CD14-positive monocyte (primary cell): ENCODE data around the gene TOR1B. TPM values are rescaled to one million over a fixed set of nuclear protein-coding genes. Genes with fewer than 3 reads are reported as not detected.
A peak's percentile ranks its signal among the peaks of the same experiment; 100 is the strongest.

ENCODE experiments used
- DNase-seq, 3 donors: peaks; one replicate each; pipeline ENCODE4 v3.0.0-alpha.2; 2011 to 2022
- H2AFZ ChIP-seq: 2 replicates; pipeline ENCODE4 v1.6.0; 2012; ENCODE audit warnings: mild to moderate bottlenecking, low read depth, low read length, inconsistent platforms; ENCODE audit not compliant: insufficient read depth, poor library complexity, severe bottlenecking
- H3K27ac ChIP-seq, 2 donors: 1 replicate in 1 of 2; 2 replicates in 1 of 2; pipeline ENCODE4 v1.5.1; 2012 to 2013; ENCODE audit warnings: low read length in 2 of 2, control low read depth in 1 of 2, inconsistent platforms in 1 of 2, low read depth in 1 of 2, mild to moderate bottlenecking in 1 of 2
- H3K27me3 ChIP-seq, 2 donors: one replicate each; pipeline versions ENCODE4 v1.6.0 to v1.6.1; 2011 to 2013; ENCODE audit warnings: low read length in 2 of 2; ENCODE audit not compliant: control insufficient read depth in 2 of 2, insufficient read depth in 2 of 2
- H3K36me3 ChIP-seq, 2 donors: replicated peaks in 1 of 2; 1 replicate in 1 of 2; 2 replicates in 1 of 2; pipeline versions ENCODE4 v1.5.1 to v1.6.1; 2012 to 2013; ENCODE audit warnings: low read length in 2 of 2, control low read depth in 1 of 2, inconsistent platforms in 1 of 2, mild to moderate bottlenecking in 1 of 2; ENCODE audit not compliant: insufficient read depth in 2 of 2, control insufficient read depth in 1 of 2
- H3K4me1 ChIP-seq, 2 donors: 1 replicate in 1 of 2; 2 replicates in 1 of 2; pipeline versions ENCODE4 v1.5.1 to v1.6.1; 2012 to 2013; ENCODE audit warnings: low read length in 2 of 2, control low read depth in 1 of 2, inconsistent platforms in 1 of 2, mild to moderate bottlenecking in 1 of 2, moderate library complexity in 1 of 2; ENCODE audit not compliant: insufficient read depth in 2 of 2, control insufficient read depth in 1 of 2
- H3K4me2 ChIP-seq: replicated peaks from 2 replicates; pipeline ENCODE3; 2012; ENCODE audit warnings: low read length, moderate library complexity, mild to moderate bottlenecking; ENCODE audit not compliant: poor library complexity, severe bottlenecking; ENCODE audit errors: extremely low read depth
- H3K4me3 ChIP-seq, 3 experiments: fragments of 200-600 bp in 1 of 3; sonication (generic) in 1 of 3; replicated peaks in 1 of 3; 1 replicate in 2 of 3; 2 replicates in 1 of 3; pipeline ENCODE4 v1.5.1; 2011 to 2013; ENCODE audit warnings: low read length in 3 of 3, mild to moderate bottlenecking in 3 of 3, control low read depth in 2 of 3, low read depth in 2 of 3, inconsistent platforms in 1 of 3, moderate library complexity in 1 of 3
- H3K79me2 ChIP-seq: 2 replicates; pipeline ENCODE4 v1.6.0; 2012; ENCODE audit warnings: mild to moderate bottlenecking, control low read depth, inconsistent platforms, low read length, moderate library complexity; ENCODE audit not compliant: insufficient read depth
- H3K9ac ChIP-seq: 2 replicates; pipeline ENCODE4 v1.6.0; 2017; ENCODE audit warnings: low read length, mild to moderate bottlenecking; ENCODE audit not compliant: insufficient read depth, poor library complexity, severe bottlenecking
- H3K9me3 ChIP-seq, 2 donors: replicated peaks in 1 of 2; 1 replicate in 1 of 2; 2 replicates in 1 of 2; pipeline versions ENCODE4 v1.5.1 to v1.6.1; 2012 to 2013; ENCODE audit warnings: low read length in 2 of 2, control low read depth in 1 of 2; ENCODE audit not compliant: control insufficient read depth in 1 of 2, insufficient read depth in 1 of 2
- H4K20me1 ChIP-seq: 2 replicates; pipeline ENCODE4 v1.6.0; 2012; ENCODE audit warnings: mild to moderate bottlenecking, low read length, control low read depth, moderate library complexity; ENCODE audit not compliant: insufficient read depth
- H3K27ac Mint-ChIP-seq, 7 donors: one replicate each; pipeline ENCODE4 v1.8.0; 2020; ENCODE audit warnings: mild to moderate bottlenecking in 7 of 7, mixed read lengths in 7 of 7, moderate library complexity in 6 of 7, inconsistent platforms in 2 of 7
- H3K27me3 Mint-ChIP-seq, 3 donors: one replicate each; pipeline ENCODE4 v1.8.0; 2021 to 2022; ENCODE audit warnings: low read depth in 3 of 3, mild to moderate bottlenecking in 3 of 3, mixed read lengths in 3 of 3, moderate library complexity in 3 of 3, inconsistent platforms in 1 of 3
- H3K36me3 Mint-ChIP-seq, 2 donors: one replicate each; pipeline ENCODE4 v1.8.0; 2020; ENCODE audit warnings: mixed read lengths in 2 of 2, inconsistent platforms in 1 of 2, mild to moderate bottlenecking in 1 of 2
- H3K4me1 Mint-ChIP-seq: one replicate; pipeline ENCODE4 v1.8.0; 2020; ENCODE audit warnings: mild to moderate bottlenecking, mixed read lengths
- H3K4me3 Mint-ChIP-seq, 2 donors: one replicate each; pipeline ENCODE4 v1.8.0; 2020; ENCODE audit warnings: mild to moderate bottlenecking in 2 of 2, mixed read lengths in 2 of 2, moderate library complexity in 1 of 2
- H3K9me3 Mint-ChIP-seq, 7 donors: one replicate each; pipeline ENCODE4 v1.8.0; 2020 to 2022; ENCODE audit warnings: mixed read lengths in 7 of 7, mild to moderate bottlenecking in 6 of 7, moderate library complexity in 6 of 7, inconsistent platforms in 2 of 7
- CTCF ChIP-seq: fragments of 200-600 bp; IDR thresholded peaks from one replicate; pipeline ENCODE4 v1.8.0; 2022; ENCODE audit warnings: antibody characterized with exemption, mild to moderate bottlenecking
- WGBS: methylation state at CpG from one replicate; pipeline ENCODE4 v1.1.5; 2013; ENCODE audit warnings: missing lambda C conversion rate; ENCODE audit not compliant: insufficient coverage; 5-methylcytosine and 5-hydroxymethylcytosine counted together
- intact Hi-C, 2 donors: fragments of 100-400 bp; cut with micrococcal nuclease; formaldehyde crosslinking; loops; one replicate each; pipeline versions ENCODE4 v1.15.0 to v1.15.1; 2023
- polyA plus RNA-seq, 3 donors: library from polyadenylated mRNA; depleted of rRNA in 1 of 3; unstranded in 2 of 3; stranded (reverse) in 1 of 3; fragments of 300-500 nt in 2 of 3; fragments of >200 nt in 1 of 3; fragmentation: Illumina TruSeq in 2 of 3; gene quantifications; 1 replicate in 2 of 3; 2 replicates in 1 of 3; pipeline ENCODE4 v1.2.3, GENCODE V29; 2012 to 2021

Gene TOR1B
- polyA plus RNA-seq, 3 donors = 15.8 to 22.5 (median 18.0) TPM

GRCh38 chr9:129810788-129811187 is 7.8 kb downstream of the TOR1B start:
- H3K4me1 Mint-ChIP-seq = peaks cover 26% of the 10 kb centered on the region
- H3K36me3 Mint-ChIP-seq = peaks cover 65 to 82% of the 10 kb centered on the region in 2 donors
- no peak overlapping the region for H2AFZ ChIP-seq
- peaks cover 73 to 83% of the 10 kb centered on the region in 2 donors for H3K36me3 ChIP-seq
- H3K4me3 Mint-ChIP-seq = no peak overlapping the region
- intact Hi-C loops = no loop called here
- no peaks in the 10 kb centered on the region for H3K9me3 ChIP-seq
- no peak overlapping the region for H3K27ac ChIP-seq
- peaks cover 0 to 3% (median 0%) of the 10 kb centered on the region in 7 donors for H3K9me3 Mint-ChIP-seq
- peaks cover 14% of the 10 kb centered on the region in 2 donors for H3K4me1 ChIP-seq
- no peak overlapping the region for H3K4me3 ChIP-seq
- no peak overlapping the region for H3K9ac ChIP-seq
- no peaks in the 10 kb centered on the region for H3K27me3 ChIP-seq
- peaks cover 66% of the 10 kb centered on the region for H3K79me2 ChIP-seq
- DNase-seq = no peak
- WGBS = no CpG with 5 or more reads among the region's 6 CpGs
- H3K4me2 ChIP-seq = no peak overlapping the region
- TF ChIP-seq CTCF = no peak
- peaks cover 84% of the 10 kb centered on the region for H4K20me1 ChIP-seq
- H3K27me3 Mint-ChIP-seq = peaks cover 0 to 1% (median 0%) of the 10 kb centered on the region in 3 donors
- H3K27ac Mint-ChIP-seq = peak overlapping the region in 1 of 7 donors; percentile 30

- Mint-ChIP-seq H3K27ac (peak overlapping the region in 4 of 7 donors; percentile 7 to 47 (median 14)), H3K4me3 (no peak overlapping the region), H3K4me1 (peaks cover 21% of the 10 kb centered on the region), H3K9me3 (peaks cover 0 to 3% (median 0%) of the 10 kb centered on the region in 7 donors), H3K27me3 (peaks cover 0 to 1% (median 0%) of the 10 kb centered on the region in 3 donors), H3K36me3 (peaks cover 75 to 91% of the 10 kb centered on the region in 2 donors)
- Histone ChIP-seq H3K9me3 (no peaks in the 10 kb centered on the region), H3K4me3 (no peak overlapping the region), H3K27ac (peak overlapping the region in 1 of 2 donors; percentile 13), H4K20me1 (peaks cover 88% of the 10 kb centered on the region), H2AFZ (no peak overlapping the region), H3K36me3 (peaks cover 81 to 92% of the 10 kb centered on the region in 2 donors), H3K4me1 (peaks cover 10% of the 10 kb centered on the region in 2 donors), H3K4me2 (no peak overlapping the region), H3K9ac (no peak overlapping the region), H3K79me2 (peaks cover 73% of the 10 kb centered on the region), H3K27me3 (no peaks in the 10 kb centered on the region)
- no peak for DNase-seq
- intact Hi-C loops = no loop called here
- no peak for TF ChIP-seq CTCF
- 90% methylated on average over 3 of the region's 6 CpGs for WGBS
These were observed 9.0 kb downstream of the TOR1B start for GRCh38 chr9:129811967-129812363.
